Smooth muscle cell of the brain vasculature (primary cell): ENCODE measurements around the gene PRKCZ.

ENCODE experiments used
- DNase-seq: peaks from one replicate; pipeline ENCODE4 v3.0.0-alpha.2; 2012; ENCODE audit warnings: low read depth, low spot score

The PRKCZ gene

GRCh38 chr1:2100780-2101108, 50.5 kb downstream of the PRKCZ start:
- no peak for DNase-seq

GRCh38 chr1:2101531-2101930, 51.3 kb downstream of the PRKCZ start:
- DNase-seq: no peak

- no peak for DNase-seq
Observed at GRCh38 chr1:2101946-2102345, 51.7 kb downstream of the PRKCZ start.

- DNase-seq: no peak
Observed at GRCh38 chr1:2102753-2103152, 52.5 kb downstream of the PRKCZ start.

- DNase-seq: no peak
Observed at GRCh38 chr1:2103266-2103900, 53.2 kb downstream of the PRKCZ start.

GRCh38 chr1:2103901-2104590, 53.8 kb downstream of the PRKCZ start:
- no peak for DNase-seq

- no peak for DNase-seq
Observed at GRCh38 chr1:2104621-2105427, 54.6 kb downstream of the PRKCZ start.

GRCh38 chr1:2105781-2106524, 55.7 kb downstream of the PRKCZ start:
- no peak for DNase-seq

GRCh38 chr1:2106659-2107405, 56.6 kb downstream of the PRKCZ start:
- no peak for DNase-seq

GRCh38 chr1:2107586-2108212, 57.5 kb downstream of the PRKCZ start:
- DNase-seq: no peak

GRCh38 chr1:2108213-2108876, 58.1 kb downstream of the PRKCZ start:
- DNase-seq: peak; percentile 20

GRCh38 chr1:2108877-2109580, 58.8 kb downstream of the PRKCZ start:
- DNase-seq: no peak

GRCh38 chr1:2109581-2110021, 59.4 kb downstream of the PRKCZ start:
- no peak for DNase-seq

- DNase-seq: no peak
Observed at GRCh38 chr1:2110191-2110737, 60.1 kb downstream of the PRKCZ start.

GRCh38 chr1:2110738-2111673, 60.8 kb downstream of the PRKCZ start:
- DNase-seq: no peak

- DNase-seq: no peak
Observed at GRCh38 chr1:2111674-2112035, 61.4 kb downstream of the PRKCZ start.

GRCh38 chr1:2112280-2112701, 62.1 kb downstream of the PRKCZ start:
- DNase-seq: no peak

- DNase-seq: no peak
Observed at GRCh38 chr1:2113620-2114135, 63.5 kb downstream of the PRKCZ start.
